ENCODE results near the gene STN1.

STN1 gene

DNA sequence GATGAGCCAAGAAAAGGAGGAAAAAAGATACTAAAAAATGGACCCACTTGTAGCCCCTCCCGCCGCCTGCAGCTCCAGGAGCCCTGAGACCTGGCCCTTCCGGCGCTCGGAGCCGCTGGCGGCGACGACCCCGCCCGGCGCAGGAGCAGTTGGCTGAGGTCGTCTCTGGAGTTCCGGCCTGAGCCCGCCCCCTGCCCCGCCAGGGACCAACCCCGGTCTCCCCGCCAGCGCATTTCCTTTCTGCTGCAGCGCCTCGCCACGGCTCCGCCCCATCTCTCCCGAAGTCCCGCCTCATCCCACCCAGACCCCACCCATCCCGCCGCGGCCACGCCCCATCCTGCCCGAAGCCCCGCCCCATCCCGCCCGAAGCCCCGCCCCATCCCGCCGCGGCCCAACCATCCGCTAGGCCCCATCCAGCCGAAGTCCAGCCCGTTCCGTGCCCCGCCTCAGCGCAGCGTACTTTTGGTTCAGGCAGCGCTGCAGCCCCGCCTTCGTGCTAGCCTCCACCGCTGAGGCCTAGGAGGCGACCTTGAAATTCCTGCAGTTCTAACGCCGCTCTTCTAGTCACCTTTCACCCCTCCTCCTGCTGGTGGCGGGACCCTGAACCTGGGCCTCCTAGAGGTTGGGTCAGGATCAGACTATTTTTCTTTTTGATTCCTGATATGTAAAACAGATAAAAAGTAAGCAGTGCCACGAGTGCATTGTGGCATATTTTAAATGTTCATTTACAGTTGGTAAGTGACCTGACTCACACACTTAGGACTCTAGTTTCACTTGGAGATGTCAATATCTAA is at the start of gene STN1:
TSS of gene STN1 (minus strand) at position 132 of the 794 bp plus-strand sequence. CDS start 590 bp downstream, outside the sequence.
- DNase-seq: peak; percentile 92

GRCh38 chr10:103967448-103968071 is 49.6 kb upstream of the STN1 start:
- no peak for DNase-seq

DNA sequence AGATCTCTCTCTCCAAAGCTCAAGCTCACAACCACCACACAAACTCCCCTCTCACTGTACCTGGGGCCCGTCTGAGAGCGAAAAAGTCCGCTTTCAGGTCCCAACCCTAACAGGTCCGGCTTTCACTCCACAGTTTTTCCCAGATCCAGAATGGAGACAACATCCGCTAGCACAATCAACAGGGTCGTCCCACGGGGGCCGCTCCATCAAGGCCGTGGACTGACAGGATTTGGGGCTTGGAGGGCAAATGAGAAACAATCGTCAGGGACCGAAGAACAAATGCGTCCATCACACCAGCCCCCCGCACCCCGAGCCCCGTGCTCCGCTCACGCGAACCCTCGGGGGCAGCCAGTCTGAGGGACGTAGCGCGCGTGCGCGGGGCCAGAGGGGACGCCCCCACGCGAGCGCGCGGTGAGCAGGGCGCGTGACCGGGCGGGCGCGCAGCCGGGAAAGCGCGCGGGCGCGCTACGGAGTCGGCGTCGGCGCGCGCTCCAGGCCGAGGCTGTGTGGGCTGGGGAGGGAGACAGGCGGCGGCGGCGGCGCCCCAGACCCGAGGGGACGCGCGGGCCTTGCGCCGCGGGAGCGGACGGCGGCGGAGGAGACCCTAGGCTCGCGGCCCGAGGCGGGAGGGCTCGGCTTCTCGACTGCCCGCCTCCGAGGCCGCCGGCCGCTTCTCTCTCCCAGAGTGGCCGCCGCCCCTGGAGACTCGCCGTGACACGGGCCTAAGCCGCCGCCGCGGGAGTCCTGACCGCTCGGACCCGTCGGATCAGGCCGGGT is 48.9 kb upstream of the STN1 start, which contains the start of gene SLK:
TSS of gene SLK (plus strand) at position 470 of the 777 bp plus-strand sequence. CDS start 606 bp downstream, outside the sequence.
- no peak for DNase-seq

DNA sequence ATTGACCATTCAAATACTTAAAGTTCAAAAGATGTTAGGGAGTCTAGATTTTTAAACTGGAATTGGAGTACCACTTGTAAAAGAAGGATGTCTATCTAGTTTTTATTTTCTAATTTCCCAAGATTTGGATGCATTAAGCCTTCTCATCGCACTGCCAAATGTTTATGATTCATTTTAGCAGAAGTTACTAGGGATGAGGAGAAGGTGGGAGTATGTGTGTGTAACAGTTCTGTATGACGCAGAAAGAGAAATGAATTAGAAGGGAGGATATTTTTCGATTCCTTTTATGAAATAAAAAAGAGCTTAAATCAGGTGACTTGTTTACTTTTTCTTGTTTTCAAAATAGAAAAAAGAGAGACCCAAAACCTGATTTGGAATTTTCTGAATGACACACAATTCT is 42.1 kb upstream of the STN1 start:
- no peak for DNase-seq

DNA sequence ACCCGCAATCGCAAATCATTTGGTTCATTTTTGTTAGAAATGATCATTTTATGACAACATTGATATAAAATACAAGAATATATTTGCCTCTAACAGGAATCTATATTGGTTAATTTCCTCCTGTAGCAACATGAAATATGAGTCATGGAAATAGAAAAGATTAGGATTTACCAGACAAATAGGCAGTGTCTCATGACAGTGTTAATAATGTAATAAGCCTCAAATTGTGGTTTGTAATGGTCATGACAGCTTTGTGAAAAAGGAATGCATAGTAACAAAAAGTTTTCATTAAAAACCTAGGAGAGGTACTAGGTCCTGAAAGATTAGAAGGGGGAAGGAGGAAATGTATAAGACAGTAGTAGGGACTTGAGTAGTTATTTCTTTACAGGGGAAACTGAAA is 41.0 kb upstream of the STN1 start:
- no peak for DNase-seq

GRCh38 chr10:103954543-103954942 is 36.6 kb upstream of the STN1 start:
- DNase-seq: no peak

GRCh38 chr10:103951942-103952341 is 34.0 kb upstream of the STN1 start:
- DNase-seq: no peak

DNA sequence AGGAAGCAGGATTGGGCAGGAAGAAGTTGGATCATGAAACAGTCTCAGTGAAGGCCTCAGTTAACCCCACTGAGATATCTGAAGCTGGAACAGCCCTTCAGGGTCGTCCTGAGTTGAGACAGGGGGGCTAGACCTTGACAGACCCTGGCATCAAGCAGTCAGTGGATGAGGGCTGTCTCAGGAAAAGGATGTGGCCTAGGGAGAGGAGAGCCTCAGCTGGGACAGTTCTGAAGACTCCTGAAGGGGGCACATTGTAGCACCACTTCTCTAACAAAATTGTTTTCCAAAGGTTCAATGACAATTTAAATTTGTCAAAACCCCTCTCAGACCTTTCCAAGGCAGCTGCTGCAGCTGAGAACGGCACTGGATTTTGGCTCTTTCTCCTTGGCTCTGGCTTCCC is 33.2 kb upstream of the STN1 start:
- no peak for DNase-seq

- no peak for DNase-seq
Observed at GRCh38 chr10:103949728-103950127, 31.7 kb upstream of the STN1 start.

DNA sequence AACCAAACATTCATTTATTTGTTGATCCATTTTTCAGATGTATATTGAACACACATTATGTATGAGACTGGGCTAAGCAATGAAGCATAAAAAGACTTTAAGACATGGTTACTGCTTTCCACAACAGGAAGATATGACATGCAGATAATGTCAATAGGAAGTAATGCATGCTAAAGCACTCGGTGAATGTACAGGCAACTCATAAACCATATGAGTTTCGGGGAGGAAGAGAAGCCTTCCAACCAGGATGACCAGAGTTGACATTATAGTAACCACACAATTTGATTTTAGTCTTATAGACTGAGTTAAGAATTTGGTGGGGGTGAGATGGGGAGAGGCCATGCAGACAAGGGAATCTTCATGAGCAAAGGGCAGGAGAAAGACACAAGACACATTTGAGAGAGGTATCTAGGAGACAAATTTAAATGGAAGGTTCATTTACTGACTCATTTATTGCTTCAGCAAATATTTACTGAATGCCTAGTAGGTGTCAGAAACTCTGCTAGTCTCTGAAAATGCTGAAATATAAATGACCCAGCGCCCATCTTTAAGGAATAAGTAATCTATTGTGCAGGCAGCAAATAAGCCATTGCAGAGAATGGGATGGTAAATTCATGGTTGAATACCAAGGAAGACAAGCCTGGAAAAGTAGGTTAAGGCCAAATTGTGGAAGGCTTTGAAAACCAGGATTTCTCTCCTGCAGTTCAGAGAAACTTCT is 30.0 kb upstream of the STN1 start:
- DNase-seq: no peak

DNA sequence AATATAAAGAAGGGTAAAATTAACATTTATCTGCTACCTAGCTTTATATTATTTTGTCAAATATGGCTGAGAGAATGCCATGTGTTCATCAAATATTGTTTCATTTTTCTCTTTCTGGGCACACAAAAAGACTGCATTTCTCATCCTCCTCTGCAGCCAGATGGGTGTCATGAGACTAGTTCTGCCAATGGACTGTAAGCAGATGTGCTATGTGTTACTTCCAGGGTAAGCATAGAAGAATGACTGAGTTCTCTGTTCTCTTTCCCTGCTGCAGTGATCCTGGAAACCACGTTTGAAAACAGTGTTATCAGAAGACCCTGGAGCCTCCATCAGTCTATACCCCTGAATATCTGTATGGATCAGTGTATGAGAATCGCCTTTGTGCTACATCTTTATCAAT is 24.9 kb upstream of the STN1 start:
- no peak for DNase-seq

DNA sequence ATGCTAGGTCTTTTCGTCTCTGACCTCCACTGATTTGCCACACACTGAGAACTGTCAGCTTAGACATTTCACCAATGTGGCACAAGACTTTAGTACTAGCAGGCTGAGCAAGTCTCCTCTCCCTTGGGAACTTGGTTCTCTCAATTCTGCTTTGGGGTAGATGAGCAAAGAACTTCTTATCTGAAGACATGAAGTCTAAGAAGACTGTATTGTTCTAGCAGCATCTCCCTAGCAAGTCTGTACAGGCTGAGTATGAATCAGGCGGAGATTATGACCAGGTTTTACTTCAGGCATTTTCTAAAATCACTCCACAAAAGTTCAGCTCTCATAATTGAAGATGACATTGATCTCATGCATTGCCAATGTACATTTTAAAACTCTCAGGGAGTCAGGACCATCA is 23.8 kb upstream of the STN1 start:
- no peak for DNase-seq

DNA sequence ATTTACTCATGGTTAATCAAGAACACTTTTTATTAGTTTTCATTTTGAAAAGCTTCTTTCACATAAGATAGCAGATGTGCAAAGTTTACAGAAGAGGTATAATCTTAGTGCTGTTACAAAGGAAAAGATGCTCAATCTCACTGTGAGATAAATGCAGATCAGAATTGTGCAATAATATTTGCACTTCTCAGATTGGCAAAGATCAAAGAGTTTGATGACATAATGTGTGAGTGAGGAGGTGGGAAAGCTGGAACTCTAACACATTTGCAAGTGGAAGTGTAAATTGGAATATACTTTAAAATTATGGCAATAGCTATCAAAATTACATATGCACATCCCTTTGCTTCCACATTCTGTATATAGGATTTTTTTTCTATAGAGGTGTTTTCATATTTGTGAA is 21.5 kb upstream of the STN1 start:
- no peak for DNase-seq

GRCh38 chr10:103936022-103936421 is 18.0 kb upstream of the STN1 start:
- no peak for DNase-seq

GRCh38 chr10:103934308-103934707 is 16.3 kb upstream of the STN1 start:
- no peak for DNase-seq

GRCh38 chr10:103933557-103934121 is 15.7 kb upstream of the STN1 start:
- no peak for DNase-seq

DNA sequence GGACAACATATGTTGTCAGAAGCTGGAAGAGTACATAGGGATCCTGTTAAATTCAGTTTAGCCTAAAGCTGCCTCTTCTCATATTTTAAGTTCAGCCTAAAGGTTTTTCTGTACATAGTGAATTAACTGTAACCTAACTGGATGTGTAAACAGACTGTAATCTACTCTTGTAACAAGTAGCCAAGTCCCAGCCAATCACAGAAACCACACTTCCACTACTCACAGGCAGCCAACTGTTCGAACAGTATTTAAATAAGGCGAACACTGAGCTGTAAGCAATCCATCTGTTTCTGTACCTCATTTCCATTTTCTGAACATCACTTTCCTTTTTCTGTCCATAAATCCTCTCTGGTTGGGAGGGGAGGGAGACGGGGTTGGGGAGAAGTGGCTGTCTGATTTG is 15.0 kb upstream of the STN1 start:
- peak; percentile 42 for DNase-seq

- no peak for DNase-seq
Observed at GRCh38 chr10:103932271-103932670, 14.3 kb upstream of the STN1 start.

DNA sequence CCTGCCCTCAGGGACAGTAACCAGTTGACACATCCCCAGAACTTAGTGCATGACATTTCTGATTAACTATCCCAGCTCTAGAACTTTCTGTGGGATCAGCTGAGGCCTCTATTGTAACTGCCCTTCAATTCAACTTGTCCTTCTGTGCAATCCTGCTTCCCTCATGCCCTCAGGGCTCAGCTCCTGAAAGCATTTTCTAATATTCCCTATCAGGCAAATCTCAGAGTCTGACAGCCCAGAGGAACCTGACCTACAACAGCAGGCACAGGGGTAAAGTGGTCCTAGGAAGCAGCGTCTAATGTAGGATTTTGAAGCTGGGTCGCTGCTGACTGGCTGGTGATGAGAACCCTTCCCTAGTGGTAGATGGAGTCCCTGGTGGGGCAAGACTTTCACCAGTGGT is 13.6 kb upstream of the STN1 start:
- no peak for DNase-seq

DNA sequence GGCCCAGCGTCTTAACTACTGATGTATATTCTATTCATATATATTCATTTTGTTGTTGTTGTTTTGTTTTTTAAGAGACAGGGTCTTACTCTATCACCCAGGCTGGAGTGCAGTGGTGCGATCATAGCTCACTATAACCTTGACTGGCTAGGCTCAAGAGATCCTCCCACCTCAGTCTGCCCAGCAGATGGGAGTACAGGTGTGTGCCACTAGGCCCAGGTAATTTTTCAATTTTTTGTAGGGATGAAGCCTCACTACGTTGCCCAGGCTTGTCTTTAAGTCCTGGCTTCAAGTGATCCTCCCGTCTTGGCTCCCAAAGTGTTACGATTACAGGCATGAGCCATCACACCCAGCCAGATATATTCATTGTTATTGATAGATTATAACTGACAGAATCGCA is 12.9 kb upstream of the STN1 start:
- DNase-seq: no peak

DNA sequence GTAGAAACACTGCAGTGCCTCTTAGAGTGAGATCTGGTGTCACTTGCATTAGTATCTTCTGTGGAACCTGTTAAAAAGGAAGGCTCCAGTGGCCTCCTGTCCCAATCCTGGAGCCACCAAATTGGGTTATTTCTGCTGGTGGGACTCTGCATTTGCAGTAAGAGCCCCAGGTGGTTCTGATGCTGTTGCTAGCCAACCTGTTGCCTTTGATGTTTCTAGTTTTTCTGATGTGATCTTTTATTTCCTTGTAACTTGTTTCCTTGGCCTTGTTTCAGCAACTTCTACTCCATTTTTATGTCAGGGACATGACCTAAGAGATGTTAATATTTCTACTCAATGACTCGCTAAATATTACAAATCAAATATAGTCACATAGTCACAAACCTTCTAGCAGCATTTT is 12.5 kb upstream of the STN1 start:
- no peak for DNase-seq

GRCh38 chr10:103929381-103929921 is 11.5 kb upstream of the STN1 start:
- peak; percentile 14 for DNase-seq
